Mucosa of stomach (tissue), 1 donor: ENCODE data around the gene PPP2R3C.
"Not testable (repeated sequence)": the region's sequence is repeated elsewhere in the genome, so short reads cannot be mapped to it uniquely, and the experiment has no call there.

Experiments used
- H3K27me3 ChIP-seq: one replicate; pipeline ENCODE4 v1.7.0; 2013; ENCODE audit warnings: mild to moderate bottlenecking, low read length; ENCODE audit not compliant: control insufficient read depth, insufficient read depth
- H3K36me3 ChIP-seq: one replicate; pipeline ENCODE4 v1.7.0; 2013; ENCODE audit warnings: low read length; ENCODE audit not compliant: control insufficient read depth, insufficient read depth
- H3K4me1 ChIP-seq: one replicate; pipeline ENCODE4 v1.7.0; 2013; ENCODE audit warnings: mild to moderate bottlenecking, low read length; ENCODE audit not compliant: control insufficient read depth, insufficient read depth
- H3K4me3 ChIP-seq: one replicate; pipeline ENCODE4 v1.7.0; 2013; ENCODE audit warnings: low read length
- H3K9ac ChIP-seq: one replicate; pipeline ENCODE4 v1.7.0; 2013; ENCODE audit warnings: mild to moderate bottlenecking, low read length, moderate library complexity
- H3K9me3 ChIP-seq: one replicate; pipeline ENCODE4 v1.7.0; 2013; ENCODE audit warnings: mild to moderate bottlenecking, low read length, moderate library complexity; ENCODE audit not compliant: control insufficient read depth
- donor health status: Pancreatic carcinoma.

The PPP2R3C gene

GRCh38 chr14:35121026-35121886 lies 534 bp downstream of the PPP2R3C start:
- Histone ChIP-seq H3K9me3 (no peaks in the 10 kb centered on the region), H3K36me3 (no peaks in the 10 kb centered on the region), H3K4me1 (peaks cover 9% of the 10 kb centered on the region), H3K27me3 (no peaks in the 10 kb centered on the region), H3K4me3 (peak overlapping the region; percentile 88), H3K9ac (peak overlapping the region; percentile 95)

- Histone ChIP-seq H3K4me1 (no peaks in the 10 kb centered on the region), H3K4me3 (no peak overlapping the region), H3K9ac (no peak overlapping the region), H3K9me3 (no peaks in the 10 kb centered on the region), H3K36me3 (peaks cover 5% of the 10 kb centered on the region), H3K27me3 (no peaks in the 10 kb centered on the region)
Measured at GRCh38 chr14:35117112-35117511, 4.7 kb downstream of the PPP2R3C start.

GRCh38 chr14:35116242-35116641 lies 5.5 kb downstream of the PPP2R3C start:
- Histone ChIP-seq H3K36me3 (peaks cover 5% of the 10 kb centered on the region), H3K27me3 (no peaks in the 10 kb centered on the region), H3K4me1 (no peaks in the 10 kb centered on the region), H3K4me3 (no peak overlapping the region), H3K9me3 (no peaks in the 10 kb centered on the region), H3K9ac (no peak overlapping the region)

- Histone ChIP-seq H3K27me3 (no peaks in the 10 kb centered on the region), H3K4me3 (no peak overlapping the region), H3K9me3 (no peaks in the 10 kb centered on the region), H3K9ac (no peak overlapping the region), H3K4me1 (no peaks in the 10 kb centered on the region), H3K36me3 (peaks cover 14% of the 10 kb centered on the region)
Measured at GRCh38 chr14:35114036-35114435, 7.8 kb downstream of the PPP2R3C start.

GRCh38 chr14:35113308-35113950 lies 8.4 kb downstream of the PPP2R3C start:
- Histone ChIP-seq H3K36me3 (peaks cover 14% of the 10 kb centered on the region), H3K4me3 (no peak overlapping the region), H3K9ac (no peak overlapping the region), H3K4me1 (no peaks in the 10 kb centered on the region), H3K27me3 (no peaks in the 10 kb centered on the region), H3K9me3 (no peaks in the 10 kb centered on the region)

- Histone ChIP-seq H3K27me3 (no peaks in the 10 kb centered on the region), H3K9ac (no peak overlapping the region), H3K36me3 (peaks cover 14% of the 10 kb centered on the region), H3K4me1 (no peaks in the 10 kb centered on the region), H3K4me3 (no peak overlapping the region), H3K9me3 (no peaks in the 10 kb centered on the region)
Measured at GRCh38 chr14:35112641-35113040, 9.1 kb downstream of the PPP2R3C start.

- Histone ChIP-seq H3K4me3 (no peak overlapping the region), H3K4me1 (no peaks in the 10 kb centered on the region), H3K27me3 (no peaks in the 10 kb centered on the region), H3K36me3 (peaks cover 10% of the 10 kb centered on the region), H3K9me3 (no peaks in the 10 kb centered on the region), H3K9ac (no peak overlapping the region)
Measured at GRCh38 chr14:35107866-35108265, 13.9 kb downstream of the PPP2R3C start.

- H3K9ac ChIP-seq, H3K27me3 ChIP-seq, H3K9me3 ChIP-seq, H3K36me3 ChIP-seq, H3K4me3 ChIP-seq, H3K4me1 ChIP-seq: not testable (repeated sequence)
Measured at GRCh38 chr14:35094645-35095044, 27.1 kb downstream of the PPP2R3C start.

GRCh38 chr14:35088514-35088913 lies 33.3 kb downstream of the PPP2R3C start:
- H3K9ac ChIP-seq, result no peak overlapping the region
- H3K27me3 ChIP-seq, result no peaks in the 10 kb centered on the region
- no peaks in the 10 kb centered on the region for H3K4me1 ChIP-seq
- H3K36me3 ChIP-seq, result no peaks in the 10 kb centered on the region
- H3K9me3 ChIP-seq, result no peaks in the 10 kb centered on the region
- no peak overlapping the region for H3K4me3 ChIP-seq

GRCh38 chr14:35085441-35085840 lies 36.3 kb downstream of the PPP2R3C start:
- H3K9ac ChIP-seq, result no peak overlapping the region
- no peaks in the 10 kb centered on the region for H3K36me3 ChIP-seq
- H3K9me3 ChIP-seq, result no peaks in the 10 kb centered on the region
- H3K4me1 ChIP-seq, result no peaks in the 10 kb centered on the region
- no peaks in the 10 kb centered on the region for H3K27me3 ChIP-seq
- H3K4me3 ChIP-seq, result no peak overlapping the region

- Histone ChIP-seq H3K4me3 (no peak overlapping the region), H3K4me1 (no peaks in the 10 kb centered on the region), H3K9ac (no peak overlapping the region), H3K27me3 (no peaks in the 10 kb centered on the region), H3K9me3 (no peaks in the 10 kb centered on the region), H3K36me3 (no peaks in the 10 kb centered on the region)
Measured at GRCh38 chr14:35083530-35084150, 38.1 kb downstream of the PPP2R3C start.

- no peaks in the 10 kb centered on the region for H3K4me1 ChIP-seq
- H3K27me3 ChIP-seq, result no peaks in the 10 kb centered on the region
- no peaks in the 10 kb centered on the region for H3K9me3 ChIP-seq
- H3K4me3 ChIP-seq, result no peak overlapping the region
- H3K36me3 ChIP-seq, result no peaks in the 10 kb centered on the region
- H3K9ac ChIP-seq, result no peak overlapping the region
Measured at GRCh38 chr14:35079742-35080141, 42.0 kb downstream of the PPP2R3C start.
